ENCODE data around the gene GNG12. TPM values are rescaled to one million over a fixed set of nuclear protein-coding genes. Genes with fewer than 3 reads are reported as not detected.

Gene GNG12
- total RNA-seq, 1 experiment from 2014 or later: 14.3 TPM

DNA sequence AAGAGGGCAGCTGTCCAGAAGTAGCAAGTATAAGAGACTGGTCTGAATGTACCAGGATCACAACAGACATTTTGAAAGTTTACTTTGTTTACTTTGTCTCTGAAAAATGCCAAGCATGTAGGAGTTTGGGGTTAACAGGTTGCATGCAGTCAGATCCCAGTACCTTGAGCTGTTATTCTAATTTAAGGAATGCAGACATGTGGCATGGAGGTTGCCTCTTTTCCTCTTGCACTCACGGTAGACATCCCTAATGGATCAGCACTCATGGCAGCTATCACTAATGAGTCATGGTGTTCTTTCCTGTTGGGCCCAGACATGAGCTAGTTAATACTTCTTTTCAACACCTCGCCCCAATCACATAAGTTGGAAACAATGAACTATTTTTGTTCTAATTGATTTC lies 81.0 kb downstream of the GNG12 start:
- Histone ChIP-seq H4K8ac (replicated peaks; ENCODE audit: insufficient read length, low read depth, low read length) (no peak overlapping the region), H3K27ac (ENCODE audit: insufficient read length, low read depth, low read length) (no peak overlapping the region)
- no peak for DNase-seq

More for the DNA sequence above, 81.0 kb downstream of the GNG12 start:
- Histone ChIP-seq H3K9me3 (ENCODE audit: control insufficient read depth, low read depth, low read length) (no peaks in the 10 kb centered on the region), H2AK5ac (ENCODE audit: insufficient read length, low read length) (no peak overlapping the region), H3K4me2 (ENCODE audit: insufficient read depth, insufficient read length, low read length) (no peak overlapping the region), H3T11ph (ENCODE audit: low read length) (no peak overlapping the region), H3K14ac (ENCODE audit: insufficient read depth, low read length) (no peak overlapping the region), H3K4me1 (ENCODE audit: insufficient read depth, low read length) (peaks cover 21% of the 10 kb centered on the region), H4K5ac (ENCODE audit: insufficient read length, low read depth, low read length) (no peak overlapping the region), H2BK20ac (ENCODE audit: low read depth, low read length, poor library complexity, severe bottlenecking) (no peak overlapping the region), H3K79me2 (ENCODE audit: insufficient read depth, low read length) (no peaks in the 10 kb centered on the region), H3K23me2 (ENCODE audit: insufficient read length, low read depth, low read length, poor library complexity, severe bottlenecking) (no peaks in the 10 kb centered on the region), H3K18ac (ENCODE audit: insufficient read length, low read depth, low read length) (no peak overlapping the region), H3K56ac (ENCODE audit: insufficient read length, low read depth, low read length) (no peak overlapping the region), H3K27me3 (ENCODE audit: insufficient read depth, low read length) (no peaks in the 10 kb centered on the region), H2BK12ac (ENCODE audit: insufficient read length, low read depth, low read length) (no peak overlapping the region), H2BK15ac (ENCODE audit: low read depth, low read length) (no peak overlapping the region), H4K20me1 (ENCODE audit: control insufficient read depth, insufficient read depth, insufficient read length) (no peaks in the 10 kb centered on the region), H4K91ac (ENCODE audit: insufficient read length, low read depth, low read length) (no peak overlapping the region), H2BK5ac (ENCODE audit: insufficient read length, low read length) (no peak overlapping the region), H3K23ac (ENCODE audit: insufficient read length, low read depth, low read length) (no peak overlapping the region), H3K4ac (ENCODE audit: low read depth, low read length) (no peak overlapping the region), H3K9ac (ENCODE audit: extremely low read depth, insufficient read length, low read length) (no peak overlapping the region), H2BK120ac (ENCODE audit: low read depth, low read length, poor library complexity, severe bottlenecking) (no peak overlapping the region), H3K79me1 (ENCODE audit: insufficient read depth, low read depth, low read length, poor library complexity, severe bottlenecking) (no peaks in the 10 kb centered on the region), H2AFZ (ENCODE audit: low read length) (no peak overlapping the region)
- Mint-ChIP-seq H3K9me3 (no peaks in the 10 kb centered on the region; a peak in 1 of 5 replicates), H3K36me3 (ENCODE audit: insufficient read depth in 1 of 3, low read depth in 3 of 3) (no peaks in the 10 kb centered on the region), H3K27ac (no peak overlapping the region), H3K4me1 (peaks cover 48 to 58% of the 10 kb centered on the region in 2 experiments), H3K4me3 (no peak overlapping the region), H3K27me3 (ENCODE audit: low read depth) (no peaks in the 10 kb centered on the region)
- no CpG with 5 or more reads among the region's 2 CpGs for WGBS (ENCODE audit: extremely low coverage, insufficient read length, low lambda C conversion rate)
- TF ChIP-seq, protein P1, sequence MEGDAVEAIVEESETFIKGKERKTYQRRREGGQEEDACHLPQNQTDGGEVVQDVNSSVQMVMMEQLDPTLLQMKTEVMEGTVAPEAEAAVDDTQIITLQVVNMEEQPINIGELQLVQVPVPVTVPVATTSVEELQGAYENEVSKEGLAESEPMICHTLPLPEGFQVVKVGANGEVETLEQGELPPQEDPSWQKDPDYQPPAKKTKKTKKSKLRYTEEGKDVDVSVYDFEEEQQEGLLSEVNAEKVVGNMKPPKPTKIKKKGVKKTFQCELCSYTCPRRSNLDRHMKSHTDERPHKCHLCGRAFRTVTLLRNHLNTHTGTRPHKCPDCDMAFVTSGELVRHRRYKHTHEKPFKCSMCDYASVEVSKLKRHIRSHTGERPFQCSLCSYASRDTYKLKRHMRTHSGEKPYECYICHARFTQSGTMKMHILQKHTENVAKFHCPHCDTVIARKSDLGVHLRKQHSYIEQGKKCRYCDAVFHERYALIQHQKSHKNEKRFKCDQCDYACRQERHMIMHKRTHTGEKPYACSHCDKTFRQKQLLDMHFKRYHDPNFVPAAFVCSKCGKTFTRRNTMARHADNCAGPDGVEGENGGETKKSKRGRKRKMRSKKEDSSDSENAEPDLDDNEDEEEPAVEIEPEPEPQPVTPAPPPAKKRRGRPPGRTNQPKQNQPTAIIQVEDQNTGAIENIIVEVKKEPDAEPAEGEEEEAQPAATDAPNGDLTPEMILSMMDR (conservative IDR thresholded peaks at IDR 0.05): no peak

Data from H9 (cell line).